Caco-2 (cell line): ENCODE results near the gene EIF2B1. TPM values are rescaled to one million over a fixed set of nuclear protein-coding genes. Genes with fewer than 3 reads are reported as not detected.
"Not testable (repeated sequence)": the region's sequence is repeated elsewhere in the genome, so short reads cannot be mapped to it uniquely, and the experiment has no call there.

Experiments
- BruUV-seq: library from RNA; stranded (reverse); fragments of 400-500 nt; replicated peaks from 2 replicates; lab custom pipeline; 2021; lab: Mats Ljungman, UMichigan
- CTCF ChIA-PET: fragments of 300-600 bp; sonication (Branson Sonifier 250); formaldehyde crosslinking; loops from one replicate; lab custom pipeline; 2022; ENCODE audit warnings: antibody characterized with exemption; lab: Charles Lee
- POLR2A ChIA-PET: fragments of 300-600 bp; sonication (Branson Sonifier 250); formaldehyde crosslinking; loops from one replicate; lab custom pipeline; 2022; ENCODE audit warnings: antibody characterized with exemption; lab: Charles Lee
- DNase-seq, 2 experiments: peaks; one replicate each; pipeline versions ENCODE4 v3.0.0 to v3.0.0-alpha.2; 2020 to 2022
- H3K27me3 ChIP-seq: replicated peaks from 2 replicates; pipeline ENCODE4 v1.6.0; 2011; ENCODE audit warnings: low read length; ENCODE audit not compliant: control insufficient read depth, insufficient read depth
- H3K36me3 ChIP-seq: 2 replicates; pipeline ENCODE4 v1.5.1; 2011; ENCODE audit warnings: low read length; ENCODE audit not compliant: control insufficient read depth, insufficient read depth
- H3K4me1 ChIP-seq: fragments of 250-450 bp; sonication (Bioruptor Pico); 2 replicates; pipeline ENCODE4 v1.5.1; 2020; ENCODE audit warnings: mild to moderate bottlenecking
- H3K4me3 ChIP-seq: 2 replicates; pipeline ENCODE4 v1.5.1; 2011; ENCODE audit warnings: low read depth, mild to moderate bottlenecking, control low read depth, low read length
- H3K9me3 ChIP-seq: fragments of 250-450 bp; sonication (Bioruptor Pico); 2 replicates; pipeline ENCODE4 v1.5.1; 2020; ENCODE audit warnings: mild to moderate bottlenecking, moderate library complexity
- H3K27ac Mint-ChIP-seq: one replicate; pipeline ENCODE4 v1.8.0; 2022; ENCODE audit warnings: mixed read lengths; ENCODE audit not compliant: unreplicated experiment
- H3K27me3 Mint-ChIP-seq: one replicate; pipeline ENCODE4 v1.8.0; 2022; ENCODE audit warnings: mixed read lengths; ENCODE audit not compliant: insufficient read depth, unreplicated experiment
- H3K36me3 Mint-ChIP-seq: one replicate; pipeline ENCODE4 v1.8.0; 2022; ENCODE audit warnings: mild to moderate bottlenecking, mixed read lengths; ENCODE audit not compliant: insufficient read depth, unreplicated experiment
- H3K4me1 Mint-ChIP-seq: one replicate; pipeline ENCODE4 v1.8.0; 2022; ENCODE audit warnings: low read depth, mixed read lengths; ENCODE audit not compliant: unreplicated experiment
- H3K4me3 Mint-ChIP-seq: one replicate; pipeline ENCODE4 v1.8.0; 2022; ENCODE audit warnings: mild to moderate bottlenecking, moderate library complexity, mixed read lengths; ENCODE audit not compliant: unreplicated experiment
- H3K9me3 Mint-ChIP-seq: one replicate; pipeline ENCODE4 v1.8.0; 2022; ENCODE audit warnings: mixed read lengths; ENCODE audit not compliant: unreplicated experiment
- CTCF ChIP-seq, 2 experiments: fragments of 200-600 bp in 1 of 2; IDR thresholded peaks; 1 replicate in 1 of 2; 2 replicates in 1 of 2; pipeline versions ENCODE4 v1.5.1 to v1.8.0; 2011 to 2022; ENCODE audit warnings: antibody characterized with exemption in 1 of 2, control low read depth in 1 of 2, inconsistent platforms in 1 of 2, low read depth in 1 of 2, low read length in 1 of 2, mild to moderate bottlenecking in 1 of 2, moderate library complexity in 1 of 2; ENCODE audit not compliant: insufficient read depth in 1 of 2, severe bottlenecking in 1 of 2, unreplicated experiment in 1 of 2
- intact Hi-C: fragments of 100-400 bp; cut with micrococcal nuclease; formaldehyde crosslinking; loops from one replicate; pipeline ENCODE4 v1.10.0; 2022; ENCODE audit not compliant: unreplicated experiment
- total RNA-seq: library from RNA; stranded (reverse); gene quantifications from 2 replicates; pipeline ENCODE4 v1.2.3, GENCODE V29; 2022

EIF2B1 gene
- total RNA-seq, 1 experiment from 2014 or later: 62.1 TPM

- Histone ChIP-seq H3K27me3 (no peaks in the 10 kb centered on the region), H3K9me3 (no peaks in the 10 kb centered on the region), H3K36me3 (peaks cover 7% of the 10 kb centered on the region), H3K4me3 (no peak overlapping the region), H3K4me1 (no peaks in the 10 kb centered on the region)
- peaks cover 99% of the 10 kb centered on the region for H3K36me3 Mint-ChIP-seq
- DNase-seq: peak in 1 of 2 experiments; percentile 5
- BruUV-seq: no TSS peak
- ChIA-PET POLR2A (no interaction called here), CTCF (no interaction called here)
- intact Hi-C loops: no loop called here
- H3K27me3 Mint-ChIP-seq: no peaks in the 10 kb centered on the region
- no peak overlapping the region for H3K27ac Mint-ChIP-seq
- TF ChIP-seq CTCF (IDR thresholded peaks at IDR 0.05; ENCODE audit: insufficient read depth in 1 of 2, low read depth in 1 of 2, low read length in 1 of 2, severe bottlenecking in 1 of 2, unreplicated experiment in 1 of 2): no peak
- H3K4me3 Mint-ChIP-seq: no peak overlapping the region
- no peaks in the 10 kb centered on the region for H3K9me3 Mint-ChIP-seq
- H3K4me1 Mint-ChIP-seq: peaks cover 2% of the 10 kb centered on the region
These were observed 25.3 kb downstream of the EIF2B1 start for GRCh38 chr12:123608182-123608581.

- DNase-seq: no peak
- H3K4me3 Mint-ChIP-seq: no peak overlapping the region
- H3K9me3 ChIP-seq: no peaks in the 10 kb centered on the region
- no peaks in the 10 kb centered on the region for H3K27me3 ChIP-seq
- H3K4me3 ChIP-seq: no peak overlapping the region
- no peak for TF ChIP-seq CTCF (IDR thresholded peaks at IDR 0.05; ENCODE audit: insufficient read depth in 1 of 2, low read depth in 1 of 2, low read length in 1 of 2, severe bottlenecking in 1 of 2, unreplicated experiment in 1 of 2)
- H3K27ac Mint-ChIP-seq: no peak overlapping the region
- ChIA-PET CTCF (no interaction called here), POLR2A (no interaction called here)
- H3K36me3 Mint-ChIP-seq: peaks cover 99% of the 10 kb centered on the region
- no peaks in the 10 kb centered on the region for H3K27me3 Mint-ChIP-seq
- peaks cover 7% of the 10 kb centered on the region for H3K4me1 Mint-ChIP-seq
- H3K9me3 Mint-ChIP-seq: no peaks in the 10 kb centered on the region
- BruUV-seq: no TSS peak
- peaks cover 5% of the 10 kb centered on the region for H3K36me3 ChIP-seq
- intact Hi-C loops: no loop called here
- no peaks in the 10 kb centered on the region for H3K4me1 ChIP-seq
These were observed 25.7 kb downstream of the EIF2B1 start for GRCh38 chr12:123607756-123608155.

GRCh38 chr12:123603495-123603894 is 30.0 kb downstream of the EIF2B1 start:
- H3K27me3 Mint-ChIP-seq, POLR2A ChIA-PET, CTCF ChIA-PET: not testable (repeated sequence)

More at GRCh38 chr12:123603495-123603894, 30.0 kb downstream of the EIF2B1 start:
- H3K27me3 ChIP-seq, H3K4me1 ChIP-seq, H3K9me3 ChIP-seq, H3K9me3 Mint-ChIP-seq, H3K27ac Mint-ChIP-seq, intact Hi-C loops, H3K36me3 ChIP-seq, H3K4me3 ChIP-seq, BruUV-seq: not testable (repeated sequence)
- H3K4me3 Mint-ChIP-seq: peak overlapping the region; percentile 85
- peaks cover 80% of the 10 kb centered on the region for H3K36me3 Mint-ChIP-seq
- DNase-seq: peak in 1 of 2 experiments; percentile 4
- peaks cover 16% of the 10 kb centered on the region for H3K4me1 Mint-ChIP-seq
